Right cardiac atrium (tissue), 5 donors: ENCODE results near the gene PROX2. TPM values are rescaled to one million over a fixed set of nuclear protein-coding genes. Genes with fewer than 3 reads are reported as not detected.

Source experiments
- polyA plus RNA-seq: library from polyadenylated mRNA; stranded (reverse); fragments of 200-250 nt; gene quantifications from one replicate; pipeline ENCODE4 v1.2.3, GENCODE V29; 2013
- total RNA-seq, 4 donors: library from RNA; stranded (reverse); fragmentation: NEBNext Ultra II Directional; extraction: Animal tissue kit (Norgen Biotek cat#: 25700); gene quantifications; one replicate each; pipeline ENCODE4 v1.2.1, GENCODE V29; 2021
- donor health status: healthy with polysubstance abuse.
- donor health status: DM: no; HTN: yes; CAD: no.
- donor health status: DM: no; HTN: no; CAD: no.
- donor health status: DM: no; HTN: yes; CAD: no; lungs with severe emphysema.
- donor health status: DM: yes; HTN: yes; CAD: no.

The PROX2 gene
- total and polyA plus RNA-seq, 5 donors = not detected

Other genes starting within 250 kb of the PROX2 start
- 10 to 100 TPM; 22.2 to 25.4 (median 23.3) TPM for gene AREL1, start 163.1 kb downstream of the PROX2 start, total RNA-seq
- gene AREL1, start 163.1 kb downstream of the PROX2 start, polyA plus RNA-seq = 8.2 TPM
- 10 to 100 TPM; 29.3 to 38.8 (median 38.1) TPM for gene FCF1, start 163.0 kb downstream of the PROX2 start, total RNA-seq
- gene FCF1, start 163.0 kb downstream of the PROX2 start, polyA plus RNA-seq = 13.7 TPM
- gene YLPM1, start 112.8 kb downstream of the PROX2 start, total RNA-seq = 10 to 100 TPM; 31.4 to 36.3 (median 34.4) TPM
- gene YLPM1, start 112.8 kb downstream of the PROX2 start, polyA plus RNA-seq = 15.5 TPM
- gene DLST, start 5.8 kb upstream of the PROX2 start, total RNA-seq = 100 to 1,000 TPM; 121 to 148 (median 144) TPM
- 87.6 TPM for gene DLST, start 5.8 kb upstream of the PROX2 start, polyA plus RNA-seq
- gene RPS6KL1, start 47.1 kb upstream of the PROX2 start, total RNA-seq = 10 to 100 TPM; 13.9 to 20.7 (median 17.3) TPM
- gene RPS6KL1, start 47.1 kb upstream of the PROX2 start, polyA plus RNA-seq = 10.5 TPM
- 1 to 10 TPM; 2.9 to 5.9 (median 4.1) TPM for gene PGF, start 79.5 kb upstream of the PROX2 start, total RNA-seq
- gene PGF, start 79.5 kb upstream of the PROX2 start, polyA plus RNA-seq = 4.3 TPM
- 10 to 100 TPM; 29.4 to 39.9 (median 35.9) TPM for gene EIF2B2, start 126.8 kb upstream of the PROX2 start, total RNA-seq
- 25.9 TPM for gene EIF2B2, start 126.8 kb upstream of the PROX2 start, polyA plus RNA-seq
- gene MLH3, start 175.3 kb upstream of the PROX2 start, total RNA-seq = 10 to 100 TPM; 23.2 to 27.7 (median 25.1) TPM
- gene MLH3, start 175.3 kb upstream of the PROX2 start, polyA plus RNA-seq = 12.5 TPM
- 10 to 100 TPM; 10.2 to 14.2 (median 11.5) TPM for gene ACYP1, start 187.9 kb upstream of the PROX2 start, total RNA-seq
- 24.0 TPM for gene ACYP1, start 187.9 kb upstream of the PROX2 start, polyA plus RNA-seq
- gene ZC2HC1C, start 193.5 kb upstream of the PROX2 start, total RNA-seq = 10 to 100 TPM in 1 of 4 donors, 1 to 10 TPM in 3; 6.9 to 10.8 (median 9.1) TPM
- 8.4 TPM for gene ZC2HC1C, start 193.5 kb upstream of the PROX2 start, polyA plus RNA-seq